Sigmoid colon (tissue), 7 donors: ENCODE data around the gene E2F8. TPM values are rescaled to one million over a fixed set of nuclear protein-coding genes. Genes with fewer than 3 reads are reported as not detected.
"Not testable (repeated sequence)": the region's sequence is repeated elsewhere in the genome, so short reads cannot be mapped to it uniquely, and the experiment has no call there.

Experiments
- DNase-seq: peaks from one replicate; pipeline ENCODE4 v3.0.0-alpha.2; 2019
- H3K27ac ChIP-seq, 4 donors: fragments of 200-600 bp; sonication (generic); one replicate each; pipeline ENCODE4 v1.5.1; 2016 to 2019; ENCODE audit warnings: mild to moderate bottlenecking in 1 of 4
- H3K27me3 ChIP-seq, 3 donors: fragments of 200-600 bp; sonication (generic); one replicate each; pipeline ENCODE4 v1.5.1; 2019; ENCODE audit warnings: mild to moderate bottlenecking in 1 of 3
- H3K36me3 ChIP-seq, 4 donors: fragments of 200-600 bp; sonication (generic); one replicate each; pipeline ENCODE4 v1.5.1; 2016 to 2019
- H3K4me1 ChIP-seq, 4 donors: fragments of 200-600 bp; sonication (generic); one replicate each; pipeline ENCODE4 v1.5.1; 2017 to 2019
- H3K4me3 ChIP-seq, 4 donors: fragments of 200-600 bp; sonication (generic); one replicate each; pipeline ENCODE4 v1.5.1; 2017 to 2019; ENCODE audit warnings: mild to moderate bottlenecking in 2 of 4, moderate library complexity in 1 of 4
- H3K9me3 ChIP-seq, 4 donors: fragments of 200-600 bp in 3 of 4; sonication (generic) in 3 of 4; one replicate each; pipeline versions ENCODE4 v1.5.1 to v1.6.1; 2013 to 2019
- CTCF ChIP-seq, 4 experiments: fragments of 450-650 bp in 3 of 4; fragments of 200-600 bp in 1 of 4; IDR thresholded peaks; one replicate each; pipeline ENCODE4 v1.5.1; 2016 to 2019; ENCODE audit warnings: antibody characterized with exemption in 4 of 4, mild to moderate bottlenecking in 3 of 4, moderate library complexity in 2 of 4
- EP300 ChIP-seq, 4 donors: sonication (generic); formaldehyde crosslinking; IDR thresholded peaks; one replicate each; pipeline ENCODE4 v1.6.1; 2017; ENCODE audit warnings: antibody characterized with exemption in 4 of 4
- POLR2A ChIP-seq, 2 donors: fragments of 450-650 bp; IDR thresholded peaks; one replicate each; pipeline ENCODE4 v1.6.1; 2016; ENCODE audit warnings: antibody characterized with exemption in 2 of 2, mild to moderate bottlenecking in 2 of 2, moderate library complexity in 2 of 2
- POLR2AphosphoS5 ChIP-seq, 4 donors: sonication (generic); formaldehyde crosslinking; IDR thresholded peaks; one replicate each; pipeline ENCODE4 v1.6.1; 2017; ENCODE audit warnings: antibody characterized with exemption in 4 of 4
- WGBS, 2 donors: extraction: QIAGEN DNeasy Blood & Tissue Kit; methylation state at CpG; one replicate each; pipeline ENCODE4 v1.1.7; 2013; 5-methylcytosine and 5-hydroxymethylcytosine counted together
- intact Hi-C: fragments of 100-400 bp; cut with DNase I; formaldehyde crosslinking; loops from one replicate; pipeline ENCODE4 v1.15.1; 2023
- polyA plus RNA-seq, 3 donors: library from polyadenylated mRNA; stranded (reverse); fragments of 200-250 nt; gene quantifications; one replicate each; pipeline ENCODE4 v1.2.3, GENCODE V29; 2013
- total RNA-seq, 4 donors: library from RNA; depleted of rRNA; stranded (reverse); fragments of >200 nt; gene quantifications; one replicate each; pipeline ENCODE4 v1.1.0, GENCODE V29; 2016
- donor health status: healthy with polysubstance abuse.
- donor health status: Bipolar disorder and iron deficiency.
- donor health status: healthy.

Gene E2F8
- total and polyA plus RNA-seq, 7 donors = 0.16 to 4.0 (median 1.0) TPM; not detected in 1

GRCh38 chr11:19276859-19277808 lies 36.4 kb upstream of the E2F8 start:
- no peaks in the 10 kb centered on the region for H3K36me3 ChIP-seq
- no peaks in the 10 kb centered on the region for H3K4me1 ChIP-seq
- intact Hi-C loops = no loop called here
- TF ChIP-seq POLR2A (IDR thresholded peaks at IDR 0.05) (no peak), EP300 (IDR thresholded peaks at IDR 0.05) (no peak), POLR2AphosphoS5 (IDR thresholded peaks at IDR 0.05) (no peak), CTCF (IDR thresholded peaks at IDR 0.05) (no peak)
- peaks cover 0 to 4% (median 0%) of the 10 kb centered on the region in 3 donors for H3K27me3 ChIP-seq
- H3K27ac ChIP-seq = no peak overlapping the region
- DNase-seq = no peak
- no peaks in the 10 kb centered on the region for H3K9me3 ChIP-seq
- H3K4me3 ChIP-seq = no peak overlapping the region
- 50 to 79% methylated on average over 8 of the region's 8 CpGs for WGBS, 2 donors

GRCh38 chr11:19275496-19275895 lies 34.8 kb upstream of the E2F8 start:
- Histone ChIP-seq H3K4me1 (no peaks in the 10 kb centered on the region), H3K36me3 (no peaks in the 10 kb centered on the region), H3K4me3 (no peak overlapping the region), H3K27ac (no peak overlapping the region), H3K9me3 (no peaks in the 10 kb centered on the region), H3K27me3 (peaks cover 0 to 4% (median 0%) of the 10 kb centered on the region in 3 donors)
- TF ChIP-seq POLR2A (IDR thresholded peaks at IDR 0.05) (no peak), EP300 (IDR thresholded peaks at IDR 0.05) (no peak), CTCF (IDR thresholded peaks at IDR 0.05) (no peak), POLR2AphosphoS5 (IDR thresholded peaks at IDR 0.05) (no peak)
- intact Hi-C loops = no loop called here
- DNase-seq = no peak
- 85 to 88% methylated on average over 4 of the region's 4 CpGs for WGBS, 2 donors

- WGBS, 2 donors = 86% methylated on average over 5 of the region's 5 CpGs
- H3K36me3 ChIP-seq, H3K27me3 ChIP-seq, intact Hi-C loops, DNase-seq, H3K9me3 ChIP-seq, H3K4me3 ChIP-seq, H3K4me1 ChIP-seq, H3K27ac ChIP-seq: not testable (repeated sequence)
Measured at GRCh38 chr11:19273219-19273618, 32.5 kb upstream of the E2F8 start.

- intact Hi-C loops = no loop called here
- H3K4me3 ChIP-seq = no peak overlapping the region
- WGBS, 2 donors = 87 to 95% methylated on average over 1 of the region's 1 CpG
- H3K4me1 ChIP-seq = no peaks in the 10 kb centered on the region
- H3K9me3 ChIP-seq = no peaks in the 10 kb centered on the region
- TF ChIP-seq CTCF (IDR thresholded peaks at IDR 0.05) (no peak), POLR2A (IDR thresholded peaks at IDR 0.05) (no peak), EP300 (IDR thresholded peaks at IDR 0.05) (no peak), POLR2AphosphoS5 (IDR thresholded peaks at IDR 0.05) (no peak)
- DNase-seq = no peak
- H3K36me3 ChIP-seq = no peaks in the 10 kb centered on the region
- H3K27me3 ChIP-seq = peaks cover 0 to 6% (median 0%) of the 10 kb centered on the region in 3 donors
- no peak overlapping the region for H3K27ac ChIP-seq
Measured at GRCh38 chr11:19268909-19269308, 28.2 kb upstream of the E2F8 start.

GRCh38 chr11:19267567-19267966 lies 26.8 kb upstream of the E2F8 start:
- TF ChIP-seq POLR2A (IDR thresholded peaks at IDR 0.05) (no peak), POLR2AphosphoS5 (IDR thresholded peaks at IDR 0.05) (no peak), CTCF (IDR thresholded peaks at IDR 0.05) (no peak), EP300 (IDR thresholded peaks at IDR 0.05) (no peak)
- H3K27ac ChIP-seq = no peak overlapping the region
- 81 to 90% methylated on average over 5 of the region's 5 CpGs for WGBS, 2 donors
- intact Hi-C loops = no loop called here
- H3K9me3 ChIP-seq = no peaks in the 10 kb centered on the region
- no peaks in the 10 kb centered on the region for H3K36me3 ChIP-seq
- H3K4me1 ChIP-seq = no peaks in the 10 kb centered on the region
- peaks cover 0 to 6% (median 0%) of the 10 kb centered on the region in 3 donors for H3K27me3 ChIP-seq
- no peak overlapping the region for H3K4me3 ChIP-seq
- no peak for DNase-seq
